Measurements from ENCODE around the gene ATIC.

ATIC gene

DNA sequence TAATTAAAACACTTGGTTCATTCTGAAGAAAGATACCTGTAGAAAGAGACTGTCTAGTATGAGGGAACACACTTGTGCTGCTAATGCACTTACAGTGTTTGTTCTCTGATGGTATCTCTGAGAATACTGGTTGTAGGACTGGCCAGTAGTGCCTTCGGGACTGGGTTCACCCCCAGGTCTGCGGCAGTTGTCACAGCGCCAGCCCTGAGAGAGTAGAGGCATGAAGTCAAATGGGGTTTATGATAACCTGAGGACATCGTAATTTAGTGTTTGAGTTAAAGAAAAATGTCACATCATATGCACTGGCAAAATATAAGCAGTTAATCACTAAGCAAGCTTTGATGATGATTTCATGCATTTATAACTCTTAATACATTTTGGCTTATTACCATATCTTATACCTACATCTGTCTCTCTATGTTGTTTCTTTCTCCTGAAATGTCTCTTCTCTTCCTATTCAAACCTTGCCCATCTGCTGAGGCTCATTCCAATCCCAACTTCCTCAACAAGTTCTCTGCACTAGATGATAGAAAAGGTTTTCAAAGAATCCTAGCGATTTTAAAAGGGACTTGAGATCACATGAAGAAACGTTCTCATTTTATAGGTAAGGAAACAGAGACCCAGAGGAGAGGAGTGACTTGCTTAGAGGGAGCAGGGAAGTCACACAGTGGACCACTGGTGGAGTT, 50.2 kb downstream of the ATIC start:
- DNase-seq = no peak

GRCh38 chr2:215362562-215362904, 50.7 kb downstream of the ATIC start:
- DNase-seq = no peak

- no peak for DNase-seq
These were observed 51.2 kb downstream of the ATIC start for GRCh38 chr2:215363039-215363438.

DNA sequence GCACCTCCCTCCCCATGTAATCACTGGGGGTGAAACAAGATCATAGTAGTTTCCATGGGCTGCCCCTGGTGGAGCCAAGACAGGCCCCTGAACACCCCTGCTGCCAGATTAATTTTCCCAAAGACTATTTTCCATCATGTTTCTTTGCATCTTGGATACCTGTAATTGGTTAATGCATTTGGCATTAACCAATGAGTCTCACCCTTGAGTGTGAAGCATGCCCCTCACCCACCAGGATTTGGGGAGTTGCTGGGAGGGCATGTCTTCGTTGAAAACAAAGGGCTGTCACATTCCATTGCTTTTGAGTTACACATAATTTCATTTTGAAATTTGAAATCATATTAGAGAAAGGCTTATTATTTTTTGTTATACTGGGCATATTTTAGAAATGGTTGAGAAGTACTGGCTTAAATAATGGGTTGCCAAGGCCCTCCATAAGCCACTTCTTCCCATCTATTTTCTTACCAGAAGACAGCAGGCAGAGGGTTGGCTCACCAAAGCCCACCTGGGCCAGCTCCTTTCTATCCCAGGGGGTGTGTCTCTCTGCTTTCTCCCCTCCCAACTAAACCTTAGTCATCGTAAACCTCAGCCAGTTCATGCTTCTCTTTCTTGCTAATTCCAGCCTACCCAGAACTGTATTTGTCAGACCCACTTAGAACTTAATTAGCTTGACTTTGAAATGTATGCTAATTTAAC, 51.8 kb downstream of the ATIC start:
- no peak for DNase-seq

DNA sequence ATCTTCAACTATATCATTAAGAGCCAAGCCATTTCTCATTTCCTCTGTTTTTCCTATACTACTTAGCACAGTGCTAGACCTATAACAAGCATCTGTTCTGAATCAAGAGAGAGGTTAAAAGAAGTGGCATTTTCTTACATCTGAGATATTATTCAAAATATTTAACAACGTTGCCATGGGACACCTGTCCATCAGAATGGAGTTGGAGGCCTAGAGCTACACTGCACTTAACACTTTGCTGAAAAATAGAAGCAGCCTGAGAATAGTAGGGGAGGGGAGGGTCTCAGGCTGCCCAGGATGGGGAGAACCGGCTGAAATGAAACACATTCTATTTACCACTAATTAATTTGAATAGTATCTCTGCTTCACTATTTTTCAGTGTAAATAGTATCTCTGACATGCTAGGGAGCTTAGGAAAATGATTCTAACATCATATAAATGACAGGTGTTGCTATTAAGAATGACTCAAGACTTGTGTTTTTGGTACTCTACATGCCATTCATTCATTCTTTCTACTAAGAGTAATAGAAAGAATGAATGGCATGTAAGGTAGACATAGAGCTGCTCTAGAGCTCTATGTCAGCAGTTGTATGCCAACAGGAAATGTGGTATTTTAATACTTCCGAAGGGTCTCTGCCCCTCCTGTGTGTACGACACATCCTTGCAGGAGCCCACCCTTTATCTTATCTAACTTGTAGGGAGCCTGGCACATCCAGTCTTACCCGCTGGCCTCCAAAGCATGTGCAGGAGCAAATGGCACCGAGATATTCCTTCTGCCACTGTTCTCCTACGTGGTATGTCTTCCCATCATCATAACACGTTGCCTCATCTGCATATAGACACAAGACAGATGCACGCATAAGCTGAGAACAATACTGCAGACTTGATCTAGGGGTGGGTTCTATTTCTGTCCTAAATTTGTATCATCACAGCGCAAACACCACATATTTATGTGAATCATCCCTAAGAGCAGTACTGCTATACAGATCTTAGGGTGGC, 52.6 kb downstream of the ATIC start:
- DNase-seq = no peak

GRCh38 chr2:215365184-215365658, 53.4 kb downstream of the ATIC start:
- DNase-seq = no peak

DNA sequence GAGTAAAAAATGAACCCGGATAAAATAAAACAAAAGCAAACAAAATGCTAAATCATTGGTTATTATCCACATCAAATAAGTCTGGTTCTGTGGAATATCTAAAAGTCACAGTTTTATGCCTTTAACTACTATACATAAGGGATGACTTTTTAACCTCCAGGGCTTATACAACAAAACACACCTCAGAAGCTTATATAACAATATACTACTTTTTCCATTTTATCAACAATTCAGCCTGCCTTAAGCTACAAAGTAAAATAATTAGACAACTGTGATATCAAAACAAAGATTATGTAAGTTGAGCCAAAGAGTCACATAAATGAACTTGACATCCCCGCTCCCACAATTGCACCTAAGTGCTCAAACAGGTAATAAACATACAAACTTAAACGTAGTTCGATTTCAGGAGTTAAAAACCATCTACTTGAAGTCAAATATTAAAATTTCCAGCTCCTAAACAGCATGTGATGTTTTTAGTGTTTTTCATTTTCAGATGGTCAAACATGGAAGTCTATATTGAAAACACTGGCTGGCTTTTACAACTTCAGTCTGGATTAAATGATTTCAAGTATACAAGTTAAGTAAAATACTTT, 54.7 kb downstream of the ATIC start:
- DNase-seq = no peak

- DNase-seq = no peak
These were observed 56.0 kb downstream of the ATIC start for GRCh38 chr2:215367662-215368492.

GRCh38 chr2:215368493-215368809, 56.6 kb downstream of the ATIC start:
- DNase-seq = no peak

DNA sequence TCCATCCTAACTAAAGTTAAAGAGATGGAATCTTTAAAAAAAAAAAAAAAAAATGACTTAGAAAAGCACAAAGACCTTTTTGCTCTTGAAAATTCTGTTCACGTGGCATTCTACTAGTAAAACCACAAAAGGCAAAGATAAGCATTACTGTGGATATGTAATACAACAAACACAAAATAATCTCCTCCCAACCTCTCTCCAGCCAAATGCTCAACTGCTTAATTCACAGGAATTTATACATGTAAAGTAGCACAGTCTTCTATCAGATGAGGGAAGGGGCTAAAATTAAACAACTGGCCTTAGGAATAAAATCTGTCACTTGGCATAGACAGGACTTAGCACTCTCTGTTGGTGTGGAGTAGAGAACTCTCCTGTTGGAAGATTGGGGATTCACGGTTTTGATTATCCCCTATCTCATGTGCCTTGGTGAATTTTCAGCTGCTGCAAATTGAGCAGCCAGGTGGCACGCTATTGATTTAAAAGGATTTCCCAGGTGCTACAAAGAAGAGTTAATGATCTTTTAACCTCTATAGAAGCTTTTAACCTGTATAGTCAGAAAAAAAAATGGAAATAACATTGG, 57.4 kb downstream of the ATIC start:
- DNase-seq = no peak

DNA sequence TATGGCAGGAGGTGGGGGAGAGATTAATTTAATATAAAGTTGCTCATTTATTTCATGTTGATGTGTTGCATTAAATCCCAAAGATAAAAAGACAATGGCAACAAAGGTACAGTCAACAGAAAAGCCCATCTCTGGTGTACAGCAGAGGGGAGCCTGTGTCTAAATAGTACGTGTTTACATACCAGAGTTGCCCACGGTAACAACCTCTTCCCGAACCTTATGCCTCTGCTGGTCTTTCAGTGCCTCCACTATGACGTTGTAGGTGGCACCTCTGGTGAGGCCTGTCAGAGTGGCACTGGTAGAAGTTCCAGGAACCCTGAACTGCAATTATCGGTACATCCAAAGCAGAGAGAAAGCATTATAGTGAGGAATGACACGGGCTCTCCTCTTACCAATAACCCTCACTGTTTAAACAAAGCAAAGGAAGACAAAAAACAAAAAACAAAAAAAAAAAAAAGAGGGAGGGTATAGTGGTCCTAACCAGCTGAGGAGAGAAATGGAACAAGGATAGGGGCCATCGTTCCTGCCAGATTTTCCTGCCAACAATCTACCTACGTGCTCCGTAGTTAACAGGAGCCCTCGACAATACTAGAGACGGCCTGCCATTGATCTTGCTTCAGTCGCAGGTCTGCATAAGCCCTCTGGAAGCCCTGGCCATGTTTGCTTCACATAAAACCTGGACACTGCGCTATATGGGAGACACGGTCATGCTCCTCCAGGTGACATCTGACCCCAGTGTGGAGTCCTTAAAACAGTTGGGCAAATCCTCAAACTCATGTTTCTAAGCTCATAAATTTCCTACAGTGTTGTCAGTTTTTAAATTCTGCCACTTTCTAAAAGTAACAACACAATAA, 58.5 kb downstream of the ATIC start:
- no peak for DNase-seq

DNA sequence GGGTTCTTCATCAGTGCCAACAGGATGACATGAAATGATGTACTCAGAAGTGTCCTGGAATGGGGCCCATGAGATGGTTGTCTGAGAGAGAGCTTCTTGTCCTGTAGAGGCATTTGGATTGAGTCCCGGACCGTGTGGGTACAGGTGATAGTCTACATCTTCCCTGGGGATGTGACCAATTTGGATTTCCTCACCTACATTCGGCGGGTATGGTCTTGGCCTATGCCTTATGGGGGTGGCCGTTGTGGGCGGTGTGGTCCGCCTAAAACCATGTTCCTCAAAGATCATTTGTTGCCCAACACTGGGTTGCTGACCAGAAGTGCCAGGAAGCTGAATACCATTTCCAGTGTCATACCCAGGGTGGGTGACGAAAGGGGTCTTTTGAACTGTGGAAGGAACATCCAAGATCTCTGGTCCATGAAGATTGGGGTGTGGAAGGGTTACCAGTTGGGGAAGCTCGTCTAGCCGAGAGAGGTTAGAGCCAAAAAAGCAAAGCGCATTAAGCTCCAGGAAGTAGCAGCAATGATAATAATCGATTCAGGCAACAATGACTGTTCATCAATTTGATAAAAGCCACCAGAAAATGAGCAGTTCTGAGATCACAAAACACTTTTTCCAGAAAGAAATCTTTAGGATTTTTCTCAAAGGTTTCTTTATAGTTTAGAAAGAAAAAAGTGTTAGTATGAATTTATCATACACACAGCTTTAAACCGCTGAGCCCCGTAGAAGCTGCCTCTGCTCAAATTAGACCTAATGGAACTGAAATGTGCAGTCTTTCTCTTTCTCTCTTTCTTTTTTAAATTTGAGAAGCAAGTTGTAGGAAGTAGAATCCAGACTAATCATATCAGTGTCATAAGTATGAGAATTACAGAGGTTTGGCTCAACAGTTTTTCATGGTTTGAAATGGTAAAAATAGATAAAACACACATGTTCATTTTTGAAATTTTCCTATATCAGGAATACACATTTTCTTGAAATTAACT, 60.3 kb downstream of the ATIC start:
- no peak for DNase-seq

DNA sequence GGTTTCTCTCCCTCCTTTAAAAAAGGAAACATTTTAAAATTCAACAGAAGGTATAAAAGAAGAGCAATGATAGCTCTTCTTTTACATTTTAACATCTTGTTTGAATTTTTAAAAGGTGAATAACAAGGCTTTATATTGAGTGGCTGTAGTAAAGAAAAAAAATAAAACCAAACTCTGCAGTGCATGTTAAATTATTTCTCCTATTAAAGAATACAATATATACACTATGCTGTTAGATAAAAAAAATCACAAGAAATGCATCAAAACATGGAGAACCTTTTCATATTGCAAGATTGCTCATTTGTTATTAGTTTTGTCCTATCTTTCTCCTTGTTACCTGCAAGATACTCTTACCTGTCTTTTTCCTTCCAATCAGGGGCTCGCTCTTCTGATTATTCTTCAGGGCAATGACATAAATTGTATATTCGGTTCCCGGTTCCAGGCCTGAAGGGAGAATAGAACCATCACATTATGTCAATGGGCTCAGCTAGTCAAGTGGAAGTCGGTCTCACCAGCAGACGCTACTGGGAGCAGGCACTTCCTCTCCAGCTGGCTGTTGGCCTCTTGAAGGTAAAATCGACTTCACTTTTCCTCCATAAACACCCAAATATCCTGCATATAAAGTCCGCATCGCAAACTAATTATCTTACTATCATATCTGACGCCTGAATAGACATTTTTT, 61.2 kb downstream of the ATIC start:
- DNase-seq = no peak

- DNase-seq = no peak
These were observed 62.1 kb downstream of the ATIC start for GRCh38 chr2:215374002-215374401.

DNA sequence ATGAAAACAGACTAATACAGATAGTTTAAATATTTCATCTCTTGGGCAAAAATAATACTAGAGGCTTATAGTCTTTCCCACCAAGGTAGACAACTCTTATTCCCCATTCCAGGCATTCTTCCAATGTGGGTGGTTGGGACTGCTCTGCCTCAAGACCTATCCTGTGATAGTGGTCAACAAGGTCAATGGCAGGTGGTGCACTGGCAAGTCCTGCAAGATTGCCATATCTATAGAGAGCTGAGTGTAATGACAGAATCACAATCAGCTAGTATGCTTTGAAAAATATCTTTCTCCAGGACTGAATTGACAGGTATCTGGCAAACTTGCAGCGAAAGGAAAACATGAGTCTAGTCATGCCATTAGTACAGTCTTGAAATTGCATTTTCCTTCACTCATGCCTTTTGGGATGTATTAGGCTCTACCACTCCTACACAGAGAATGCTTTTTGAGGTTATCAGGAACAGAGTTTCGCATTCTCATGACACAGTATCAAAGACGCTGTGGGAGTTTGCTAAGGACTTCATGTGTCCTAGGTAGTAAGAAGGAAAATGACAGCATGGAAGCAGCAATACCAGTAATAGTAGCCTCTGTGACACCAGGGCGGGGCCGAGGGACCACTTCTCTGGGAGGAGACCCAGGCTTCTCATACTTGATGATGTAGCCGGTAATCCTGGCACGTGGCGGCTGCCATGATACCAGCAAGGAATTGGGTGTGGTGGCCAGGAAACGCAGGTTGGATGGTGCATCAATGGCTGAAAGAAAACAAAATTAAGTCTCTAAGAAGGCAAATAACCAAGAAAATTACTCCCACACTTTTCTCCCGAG, 63.0 kb downstream of the ATIC start:
- DNase-seq = no peak

GRCh38 chr2:215375467-215375830, 63.6 kb downstream of the ATIC start:
- DNase-seq = no peak

GRCh38 chr2:215376103-215376780, 64.4 kb downstream of the ATIC start:
- DNase-seq = no peak

DNA sequence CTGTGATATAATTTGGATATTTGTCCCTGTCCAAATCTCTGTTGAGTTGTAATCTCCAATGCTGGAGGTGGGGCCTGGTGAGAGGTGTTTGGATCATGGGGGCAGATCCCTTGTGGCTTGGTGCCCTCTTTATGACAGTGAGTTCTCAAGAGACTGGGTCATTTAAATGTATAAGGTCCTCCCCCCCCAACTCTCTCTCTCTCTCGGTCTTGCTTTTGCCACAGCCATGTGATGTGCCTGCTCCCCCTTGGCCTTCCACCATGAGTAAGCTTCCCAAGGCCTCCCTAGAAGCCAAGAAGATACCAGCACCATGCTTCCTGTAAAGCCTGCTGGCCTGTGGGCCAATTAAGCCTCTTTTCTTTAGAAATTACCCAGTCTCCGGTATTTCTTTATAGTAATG, 65.4 kb downstream of the ATIC start:
- no peak for DNase-seq

Data from SW 1271 (cell line).